Activated T-helper 2 cell treated with anti-CD3 and anti-CD28 coated beads, Interferon-gamma antibody, Interleukin-2, Interleukin-4, amounts not matched to agents 10 μg/mL and 5 μg/mL and 100 μg/mL, durations not matched to agents 14 hours and 24 hours and 36 hours (primary cell): ENCODE data around the gene ARHGAP30. TPM values are rescaled to one million over a fixed set of nuclear protein-coding genes. Genes with fewer than 3 reads are reported as not detected.

ENCODE experiments used
- DNase-seq: peaks from one replicate; pipeline ENCODE4 v3.0.0; 2021; ENCODE audit warnings: low spot score
- H3K27ac Mint-ChIP-seq: one replicate; pipeline ENCODE4 v1.8.0; 2021; ENCODE audit warnings: mixed read lengths
- H3K27me3 Mint-ChIP-seq: one replicate; pipeline ENCODE4 v1.8.0; 2021; ENCODE audit warnings: low read depth, mixed read lengths
- H3K36me3 Mint-ChIP-seq: one replicate; pipeline ENCODE4 v1.8.0; 2021; ENCODE audit warnings: low read depth, mixed read lengths
- H3K4me1 Mint-ChIP-seq: one replicate; pipeline ENCODE4 v1.8.0; 2021; ENCODE audit warnings: low read depth, mixed read lengths
- H3K4me3 Mint-ChIP-seq: one replicate; pipeline ENCODE4 v1.8.0; 2021; ENCODE audit warnings: low read depth, mild to moderate bottlenecking, moderate library complexity, mixed read lengths
- H3K9me3 Mint-ChIP-seq: one replicate; pipeline ENCODE4 v1.8.0; 2021; ENCODE audit warnings: mixed read lengths
- intact Hi-C: fragments of 100-400 bp; cut with micrococcal nuclease; formaldehyde crosslinking; loops from one replicate; pipeline ENCODE4 v1.15.1; 2023
- total RNA-seq: library from RNA; stranded (reverse); gene quantifications from 2 replicates; pipeline ENCODE4 v1.2.3, GENCODE V29; 2022

The ARHGAP30 gene
- total RNA-seq, 1 donor from 2014 or later = 161 TPM

- no peaks in the 10 kb centered on the region for H3K9me3 Mint-ChIP-seq
- H3K36me3 Mint-ChIP-seq = peaks cover 68% of the 10 kb centered on the region
- intact Hi-C loops = no loop called here
- no peak overlapping the region for H3K4me3 Mint-ChIP-seq
- peak overlapping the region; percentile 68 for H3K27ac Mint-ChIP-seq
- no peak for DNase-seq
- H3K4me1 Mint-ChIP-seq = peaks cover 26% of the 10 kb centered on the region
- H3K27me3 Mint-ChIP-seq = no peaks in the 10 kb centered on the region
Measured at GRCh38 chr1:161059293-161059692, 10.4 kb downstream of the ARHGAP30 start.

- no peak for DNase-seq
- Mint-ChIP-seq H3K27ac (no peak overlapping the region), H3K4me1 (peaks cover 16% of the 10 kb centered on the region), H3K4me3 (no peak overlapping the region), H3K27me3 (no peaks in the 10 kb centered on the region), H3K9me3 (no peaks in the 10 kb centered on the region), H3K36me3 (peaks cover 69% of the 10 kb centered on the region)
- intact Hi-C loops = no loop called here
Measured at GRCh38 chr1:161054805-161055204, 14.9 kb downstream of the ARHGAP30 start.

DNA sequence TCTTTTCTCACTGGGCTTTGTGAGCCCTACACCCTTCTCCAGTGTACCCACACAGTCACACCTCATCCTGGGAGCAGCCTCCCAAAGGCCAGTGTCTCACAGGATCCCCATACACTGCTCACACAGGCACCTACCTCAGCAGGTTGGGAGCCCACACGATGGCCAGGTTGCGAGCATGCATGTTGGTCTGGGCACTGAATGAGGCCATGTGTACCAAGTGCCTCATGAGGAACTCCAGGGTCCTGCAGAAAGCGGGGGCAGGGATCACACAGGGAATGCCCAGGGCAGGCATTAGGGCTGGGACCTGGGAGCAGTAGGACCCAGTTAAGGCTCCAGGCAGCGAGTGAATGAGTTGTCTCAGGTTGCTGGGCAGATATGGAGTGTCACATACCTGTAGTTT, 15.5 kb downstream of the ARHGAP30 start:
- Mint-ChIP-seq H3K27ac (no peak overlapping the region), H3K4me1 (peaks cover 11% of the 10 kb centered on the region), H3K9me3 (no peaks in the 10 kb centered on the region), H3K27me3 (no peaks in the 10 kb centered on the region), H3K4me3 (no peak overlapping the region), H3K36me3 (peaks cover 69% of the 10 kb centered on the region)
- intact Hi-C loops = no loop called here
- no peak for DNase-seq

GRCh38 chr1:161052899-161053298, 16.8 kb downstream of the ARHGAP30 start:
- DNase-seq = no peak
- H3K27me3 Mint-ChIP-seq = no peaks in the 10 kb centered on the region
- intact Hi-C loops = no loop called here
- no peaks in the 10 kb centered on the region for H3K9me3 Mint-ChIP-seq
- H3K4me3 Mint-ChIP-seq = no peak overlapping the region
- peaks cover 77% of the 10 kb centered on the region for H3K36me3 Mint-ChIP-seq
- no peak overlapping the region for H3K27ac Mint-ChIP-seq
- H3K4me1 Mint-ChIP-seq = peaks cover 9% of the 10 kb centered on the region

- Mint-ChIP-seq H3K27me3 (no peaks in the 10 kb centered on the region), H3K4me1 (peaks cover 21% of the 10 kb centered on the region), H3K9me3 (no peaks in the 10 kb centered on the region), H3K27ac (no peak overlapping the region), H3K4me3 (no peak overlapping the region), H3K36me3 (peaks cover 76% of the 10 kb centered on the region)
- intact Hi-C loops = no loop called here
- DNase-seq = no peak
Measured at GRCh38 chr1:161051219-161051618, 18.5 kb downstream of the ARHGAP30 start.

DNA sequence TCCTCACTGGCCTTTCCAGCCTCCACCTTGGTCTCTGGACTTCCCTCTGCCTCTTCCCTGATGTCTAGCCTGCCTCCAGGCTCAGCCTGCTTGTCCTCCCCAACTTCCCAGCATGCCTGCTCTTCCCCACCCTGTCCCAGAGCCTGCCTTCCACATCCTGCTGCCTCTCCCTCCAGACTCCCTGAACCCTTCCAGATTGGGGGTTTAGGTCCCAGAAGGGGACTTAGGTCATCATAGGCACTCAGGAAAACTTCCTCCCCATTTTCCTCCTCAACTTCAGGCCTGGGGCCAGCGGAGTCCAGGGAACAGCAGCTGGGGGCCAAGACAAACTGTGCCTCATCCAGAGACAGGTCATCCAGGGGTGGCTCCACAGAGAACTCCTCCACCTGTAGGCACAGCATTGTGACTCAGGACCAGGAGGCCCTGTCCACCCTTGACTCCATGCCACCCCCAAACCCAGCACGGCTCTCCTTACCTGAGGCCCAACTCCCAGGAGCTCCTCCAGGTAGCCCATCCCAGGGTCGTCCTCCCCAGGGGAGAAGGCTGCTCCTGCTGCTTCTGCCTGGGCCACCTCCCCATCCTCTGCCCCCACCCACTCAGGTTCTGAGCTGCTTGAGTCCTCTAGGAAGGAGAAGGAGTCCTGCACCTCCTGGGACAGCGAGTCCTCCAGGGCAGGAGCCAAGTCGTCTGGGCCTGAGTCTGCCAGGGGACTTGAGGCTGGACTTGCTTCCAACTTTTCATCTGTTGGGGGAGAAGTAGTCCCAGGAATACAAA, 20.6 kb downstream of the ARHGAP30 start:
- DNase-seq = no peak
- H3K4me3 Mint-ChIP-seq = no peak overlapping the region
- peaks cover 75% of the 10 kb centered on the region for H3K36me3 Mint-ChIP-seq
- intact Hi-C loops = loop anchor here (5.0 kb wide), 1 partner anchor 68 kb away; the partner anchor contains the start of genes NIT1 and PFDN2
- peaks cover 30% of the 10 kb centered on the region for H3K4me1 Mint-ChIP-seq
- H3K9me3 Mint-ChIP-seq = no peaks in the 10 kb centered on the region
- no peaks in the 10 kb centered on the region for H3K27me3 Mint-ChIP-seq
- H3K27ac Mint-ChIP-seq = no peak overlapping the region

DNA sequence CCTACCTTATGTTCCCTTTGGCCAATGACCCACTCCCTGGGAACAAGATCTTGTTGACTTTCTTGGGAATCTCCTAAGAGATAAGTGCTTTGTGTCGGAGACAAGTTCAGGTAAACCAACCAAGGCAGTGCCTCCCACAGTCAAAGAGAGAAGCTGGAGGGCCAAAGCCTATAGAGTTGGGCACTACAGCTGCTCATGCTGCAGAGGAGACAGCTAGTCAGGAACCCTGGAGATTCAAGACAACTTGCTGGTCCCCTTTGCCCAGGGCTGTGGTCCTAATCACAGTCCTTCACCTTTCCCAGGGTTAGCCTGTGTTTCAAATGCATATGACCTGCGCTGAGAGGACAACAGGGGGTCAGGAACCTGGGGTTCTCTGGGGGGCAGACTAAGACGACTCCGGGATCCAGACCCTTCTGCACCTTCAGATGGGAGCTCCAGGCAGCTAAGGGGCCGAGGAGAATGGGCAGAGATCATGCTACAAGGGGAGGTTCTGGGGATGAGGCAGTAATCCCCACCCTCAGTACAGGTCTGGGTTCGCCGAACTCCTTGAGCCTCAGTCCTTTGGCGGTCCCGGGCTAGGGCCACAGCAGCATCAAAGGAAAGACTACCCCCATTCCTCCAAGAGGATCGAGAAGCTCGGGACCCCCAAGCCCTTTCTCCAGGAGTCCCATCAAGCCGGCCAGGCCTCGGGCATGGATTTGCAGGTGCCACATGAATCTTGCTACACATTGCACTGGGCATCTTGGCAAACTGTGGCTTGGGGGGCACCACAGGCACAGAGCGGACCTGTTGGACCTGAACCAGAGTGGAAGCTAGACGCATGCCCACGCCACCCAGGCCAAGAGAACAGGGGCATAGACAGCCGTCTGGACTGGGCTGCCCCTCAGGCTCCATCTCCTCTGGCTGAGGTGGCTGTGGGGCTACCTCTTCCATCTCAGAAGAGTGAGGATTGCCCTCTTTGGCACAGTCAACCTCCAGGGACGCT, 22.0 kb downstream of the ARHGAP30 start:
- H3K36me3 Mint-ChIP-seq = peaks cover 64% of the 10 kb centered on the region
- intact Hi-C loops = loop anchor here (5.0 kb wide), 1 partner anchor 70 kb away; the partner anchor contains the start of genes NIT1 and PFDN2
- peak overlapping the region; percentile 100 for H3K27ac Mint-ChIP-seq
- no peaks in the 10 kb centered on the region for H3K9me3 Mint-ChIP-seq
- H3K4me3 Mint-ChIP-seq = no peak overlapping the region
- H3K27me3 Mint-ChIP-seq = no peaks in the 10 kb centered on the region
- DNase-seq = no peak
- H3K4me1 Mint-ChIP-seq = peaks cover 29% of the 10 kb centered on the region

- intact Hi-C loops = loop anchor here (1.0 to 5.0 kb wide), 2 partner anchors 71 to 86 kb away; partner anchors contain the start of genes DEDD, NIT1 and PFDN2
- Mint-ChIP-seq H3K36me3 (peaks cover 61% of the 10 kb centered on the region), H3K27me3 (no peaks in the 10 kb centered on the region), H3K4me1 (peaks cover 30% of the 10 kb centered on the region), H3K27ac (peak overlapping the region; percentile 100), H3K4me3 (peak overlapping the region; percentile 95), H3K9me3 (no peaks in the 10 kb centered on the region)
- no peak for DNase-seq
Measured at GRCh38 chr1:161046605-161047228, 23.0 kb downstream of the ARHGAP30 start.

- Mint-ChIP-seq H3K9me3 (no peaks in the 10 kb centered on the region), H3K36me3 (peaks cover 65% of the 10 kb centered on the region), H3K27ac (peak within 1 kb of the TSS; percentile 100), H3K27me3 (no peaks in the 10 kb centered on the region), H3K4me3 (peak within 1 kb of the TSS; percentile 95), H3K4me1 (peaks cover 33% of the 10 kb centered on the region)
- peak; percentile 92 for DNase-seq
- intact Hi-C loops = loop anchor here (1.0 to 5.0 kb wide), 4 partner anchors 22 to 86 kb away; partner anchors contain the start of genes DEDD, NIT1 and PFDN2
Measured at GRCh38 chr1:161045736-161046604, 23.7 kb downstream of the ARHGAP30 start, which contains the start of gene USF1. USF1 (minus strand) TSS chr1:161045977; CDS start chr1:161043275, 2,702 bp downstream.

GRCh38 chr1:161044908-161045735, 24.6 kb downstream of the ARHGAP30 start:
- H3K4me3 Mint-ChIP-seq = peak overlapping the region; percentile 95
- peak; percentile 71 for DNase-seq
- H3K36me3 Mint-ChIP-seq = peaks cover 70% of the 10 kb centered on the region
- intact Hi-C loops = loop anchor here (1.0 to 5.0 kb wide), 3 partner anchors 23 to 72 kb away; partner anchors contain the start of genes NIT1 and PFDN2
- peak overlapping the region; percentile 100 for H3K27ac Mint-ChIP-seq
- H3K27me3 Mint-ChIP-seq = no peaks in the 10 kb centered on the region
- H3K9me3 Mint-ChIP-seq = no peaks in the 10 kb centered on the region
- H3K4me1 Mint-ChIP-seq = peaks cover 33% of the 10 kb centered on the region

GRCh38 chr1:161044535-161044907, 25.2 kb downstream of the ARHGAP30 start:
- intact Hi-C loops = no loop called here

More at GRCh38 chr1:161044535-161044907, 25.2 kb downstream of the ARHGAP30 start:
- peaks cover 36% of the 10 kb centered on the region for H3K4me1 Mint-ChIP-seq
- peak overlapping the region; percentile 95 for H3K4me3 Mint-ChIP-seq
- no peaks in the 10 kb centered on the region for H3K9me3 Mint-ChIP-seq
- peaks cover 70% of the 10 kb centered on the region for H3K36me3 Mint-ChIP-seq
- DNase-seq = no peak
- no peaks in the 10 kb centered on the region for H3K27me3 Mint-ChIP-seq
- H3K27ac Mint-ChIP-seq = peak overlapping the region; percentile 95
